OCI-LY7 (cell line): Measurements from ENCODE around the gene PET100.

ENCODE experiments used
- EZH2phosphoT487 ChIP-seq: fragments of 200-600 bp; sonication (generic); IDR thresholded peaks from 2 replicates; pipeline ENCODE4 v1.6.1; 2018; ENCODE audit warnings: low read depth, borderline replicate concordance, mild to moderate bottlenecking, mixed run types, antibody characterized with exemption, low read length, moderate library complexity, mixed read lengths
- TF ChIP-seq, protein P1 (sequence below): fragments of 200-600 bp; sonication (generic); conservative IDR thresholded peaks from 2 replicates; pipeline ENCODE4 v1.5.1; 2014; ENCODE audit warnings: mild to moderate bottlenecking, antibody characterized with exemption, low read length, moderate library complexity, mixed read lengths

DNA sequence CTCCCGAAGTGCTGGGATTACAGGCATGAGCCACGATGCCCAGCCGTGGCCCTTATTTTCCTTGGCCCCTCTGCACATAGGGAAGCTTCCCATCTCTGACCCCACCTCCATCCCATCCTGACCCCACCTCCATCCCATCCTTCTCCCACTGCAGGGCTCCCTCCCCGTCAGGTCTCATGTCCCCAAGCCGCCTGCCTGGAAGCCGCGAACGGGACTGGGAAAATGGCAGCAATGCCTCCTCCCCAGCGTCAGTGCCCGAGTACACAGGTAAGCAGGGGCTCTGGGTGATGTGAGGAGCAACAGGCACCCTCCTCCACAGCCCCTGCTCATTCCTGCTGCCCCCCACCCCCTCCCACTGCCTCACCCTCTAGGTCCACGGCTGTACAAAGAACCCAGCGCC lies 12.4 kb upstream of the PET100 start:
- TF ChIP-seq, protein P1, sequence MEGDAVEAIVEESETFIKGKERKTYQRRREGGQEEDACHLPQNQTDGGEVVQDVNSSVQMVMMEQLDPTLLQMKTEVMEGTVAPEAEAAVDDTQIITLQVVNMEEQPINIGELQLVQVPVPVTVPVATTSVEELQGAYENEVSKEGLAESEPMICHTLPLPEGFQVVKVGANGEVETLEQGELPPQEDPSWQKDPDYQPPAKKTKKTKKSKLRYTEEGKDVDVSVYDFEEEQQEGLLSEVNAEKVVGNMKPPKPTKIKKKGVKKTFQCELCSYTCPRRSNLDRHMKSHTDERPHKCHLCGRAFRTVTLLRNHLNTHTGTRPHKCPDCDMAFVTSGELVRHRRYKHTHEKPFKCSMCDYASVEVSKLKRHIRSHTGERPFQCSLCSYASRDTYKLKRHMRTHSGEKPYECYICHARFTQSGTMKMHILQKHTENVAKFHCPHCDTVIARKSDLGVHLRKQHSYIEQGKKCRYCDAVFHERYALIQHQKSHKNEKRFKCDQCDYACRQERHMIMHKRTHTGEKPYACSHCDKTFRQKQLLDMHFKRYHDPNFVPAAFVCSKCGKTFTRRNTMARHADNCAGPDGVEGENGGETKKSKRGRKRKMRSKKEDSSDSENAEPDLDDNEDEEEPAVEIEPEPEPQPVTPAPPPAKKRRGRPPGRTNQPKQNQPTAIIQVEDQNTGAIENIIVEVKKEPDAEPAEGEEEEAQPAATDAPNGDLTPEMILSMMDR = no peak
- TF ChIP-seq EZH2phosphoT487 = no peak
